ENCODE measurements around the gene BCCIP.

The BCCIP gene

DNA sequence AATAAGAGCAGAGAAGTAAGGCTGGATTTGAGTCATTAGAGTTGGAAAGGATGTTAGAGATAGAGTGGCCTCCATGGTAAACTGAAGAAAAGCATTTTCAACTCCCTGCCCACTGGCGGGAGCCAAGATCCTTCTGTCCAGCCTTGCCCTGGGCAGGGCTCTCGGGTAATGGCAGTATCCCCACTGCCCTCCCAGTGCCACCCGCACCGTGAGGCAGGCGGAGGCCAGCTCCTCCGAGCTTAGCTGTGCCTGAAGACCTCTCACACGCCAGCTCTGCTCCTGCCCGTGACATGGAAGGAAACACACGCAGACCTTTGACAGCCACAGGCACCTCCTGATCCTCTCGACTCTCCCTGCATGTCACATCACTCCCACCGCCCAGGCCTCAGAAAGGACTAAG is 22.3 kb downstream of the BCCIP start:
- no peak for DNase-seq

DNA sequence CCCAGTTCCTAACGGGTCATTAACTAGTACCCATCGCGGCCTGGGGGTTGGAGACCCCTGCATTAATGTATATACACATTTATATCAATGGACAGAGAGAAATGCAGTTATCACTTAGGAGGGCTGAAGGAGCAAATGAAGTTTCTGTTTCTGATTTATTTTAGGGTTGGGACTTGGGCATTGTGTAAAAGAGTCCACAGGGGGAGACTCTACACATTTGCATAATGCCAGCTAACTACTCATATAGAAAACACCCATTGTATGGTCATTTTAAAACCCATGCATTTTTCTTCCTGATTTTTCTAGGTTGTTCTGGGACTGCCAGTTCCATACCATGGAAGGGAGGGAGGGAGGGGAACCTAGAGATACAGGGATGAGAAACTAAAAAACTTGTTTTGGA is 23.5 kb downstream of the BCCIP start:
- no peak for DNase-seq

DNA sequence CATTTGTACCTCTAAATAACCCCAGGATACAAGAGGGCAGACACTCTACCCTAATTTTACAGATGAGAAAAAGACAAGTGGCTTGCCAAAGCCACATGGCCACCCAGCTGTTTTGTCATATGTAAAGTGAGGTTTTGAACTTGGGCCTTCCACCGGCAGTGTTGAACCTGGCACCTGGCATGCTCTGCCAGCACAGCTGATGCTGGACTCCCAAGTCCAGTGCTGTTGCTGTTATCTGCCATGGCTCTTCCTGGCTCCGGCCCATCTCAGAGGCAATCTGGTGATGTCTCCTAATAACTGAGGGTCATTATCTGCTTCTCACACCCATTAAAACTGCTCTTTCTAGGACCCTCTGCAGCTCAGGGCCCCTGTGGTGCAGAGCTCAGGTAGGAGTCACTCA is 25.0 kb downstream of the BCCIP start:
- no peak for DNase-seq

DNA sequence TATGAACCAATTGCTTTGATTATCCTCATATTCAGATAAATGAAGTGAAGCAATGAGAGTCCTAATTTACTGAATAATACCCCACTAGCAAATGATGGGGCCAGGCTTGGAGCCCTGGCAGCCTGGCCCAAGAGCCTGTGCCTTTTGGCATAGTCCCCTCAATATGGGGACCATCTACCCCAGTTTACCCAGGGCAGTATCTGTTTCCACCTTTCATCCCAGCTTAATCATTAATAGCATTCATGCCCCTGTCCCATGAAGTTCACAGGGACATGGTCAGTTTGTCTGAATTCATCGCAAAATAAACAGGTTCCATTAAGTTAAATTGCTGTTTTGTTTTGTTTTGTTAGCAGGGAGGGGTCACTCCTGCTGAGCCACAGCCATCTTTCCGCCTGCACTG is 25.5 kb downstream of the BCCIP start:
- DNase-seq: no peak

DNA sequence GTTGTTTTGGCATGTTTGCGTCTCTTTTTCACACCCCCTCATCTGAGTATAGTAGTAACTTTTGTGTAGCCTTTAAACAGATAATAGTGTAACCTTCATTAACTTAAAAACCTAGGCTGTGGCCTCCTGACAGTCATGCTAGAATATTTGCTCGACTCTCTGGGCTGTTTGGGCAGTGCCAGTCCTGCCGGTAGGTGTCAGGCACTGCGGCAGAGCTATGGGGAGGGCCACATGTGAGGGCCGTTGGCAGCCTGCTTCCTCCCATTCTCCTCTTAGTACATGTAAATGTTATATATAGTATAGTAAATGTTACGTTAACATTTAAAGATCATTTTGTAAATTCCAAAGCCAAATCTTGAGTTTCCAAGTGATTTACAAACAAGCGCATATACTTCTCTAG is 26.1 kb downstream of the BCCIP start:
- no peak for DNase-seq

DNA sequence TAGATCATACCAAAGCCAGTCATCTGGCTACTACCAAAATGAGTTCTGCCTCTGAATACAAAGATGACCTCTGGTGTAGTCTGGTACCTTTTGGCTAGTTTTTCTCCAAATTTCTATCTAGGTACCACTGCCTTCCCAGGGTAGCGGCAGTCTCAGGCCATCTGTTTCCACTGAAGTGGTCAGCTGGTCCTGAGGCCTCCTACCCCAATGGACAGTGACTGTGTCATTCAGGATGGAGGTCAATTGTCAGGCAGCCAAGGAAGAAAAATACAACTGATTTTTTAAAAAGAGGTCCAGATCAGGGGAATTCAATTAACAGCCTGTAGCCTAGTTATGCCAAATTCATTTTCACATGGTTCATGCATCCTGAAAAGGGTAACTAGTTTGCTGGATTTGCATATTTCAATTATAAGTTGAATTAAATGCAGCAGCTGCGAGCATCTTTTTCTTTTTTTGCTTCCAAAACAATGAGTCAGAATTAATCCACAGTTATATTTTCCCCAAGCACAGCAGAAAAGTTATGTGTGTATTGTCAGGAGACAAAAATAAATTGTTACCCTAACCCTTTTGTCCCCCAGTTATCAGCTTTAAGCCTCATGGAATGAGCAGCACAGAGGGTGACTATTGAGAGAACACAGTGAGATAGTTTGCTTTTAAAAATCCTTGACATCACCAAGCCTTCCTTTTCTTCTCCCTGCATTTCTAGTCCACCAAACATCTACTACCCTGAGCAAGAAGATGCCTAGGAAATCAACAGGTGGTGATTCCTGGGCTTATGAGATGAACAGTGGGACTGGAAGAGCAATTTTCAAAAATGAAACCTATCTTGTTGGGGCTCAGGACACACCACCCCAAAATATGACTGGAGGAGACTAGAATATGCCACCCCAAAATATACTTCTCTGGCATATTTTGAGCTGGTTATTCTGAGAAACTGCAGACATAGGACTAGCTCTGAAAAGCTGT is 27.7 kb downstream of the BCCIP start:
- no peak for DNase-seq

DNA sequence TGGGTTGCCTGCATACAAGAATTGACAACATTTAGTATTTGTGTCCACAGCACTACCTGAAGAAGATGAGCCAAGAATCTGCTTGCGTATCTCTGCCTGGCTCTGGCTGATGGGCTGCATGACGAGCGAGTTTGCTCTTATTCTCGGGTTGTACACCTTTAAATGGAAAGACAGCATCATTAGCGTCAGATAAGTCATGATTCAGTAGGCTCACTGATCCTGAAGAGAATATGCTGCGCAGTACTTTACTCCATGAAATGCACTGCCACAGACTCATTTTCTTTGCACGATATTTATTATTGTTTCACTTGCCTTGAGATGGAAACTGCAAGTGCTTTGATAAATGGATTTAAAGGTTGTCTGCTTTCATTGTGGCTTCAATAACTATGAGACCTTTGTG is 29.1 kb downstream of the BCCIP start:
- DNase-seq: no peak

DNA sequence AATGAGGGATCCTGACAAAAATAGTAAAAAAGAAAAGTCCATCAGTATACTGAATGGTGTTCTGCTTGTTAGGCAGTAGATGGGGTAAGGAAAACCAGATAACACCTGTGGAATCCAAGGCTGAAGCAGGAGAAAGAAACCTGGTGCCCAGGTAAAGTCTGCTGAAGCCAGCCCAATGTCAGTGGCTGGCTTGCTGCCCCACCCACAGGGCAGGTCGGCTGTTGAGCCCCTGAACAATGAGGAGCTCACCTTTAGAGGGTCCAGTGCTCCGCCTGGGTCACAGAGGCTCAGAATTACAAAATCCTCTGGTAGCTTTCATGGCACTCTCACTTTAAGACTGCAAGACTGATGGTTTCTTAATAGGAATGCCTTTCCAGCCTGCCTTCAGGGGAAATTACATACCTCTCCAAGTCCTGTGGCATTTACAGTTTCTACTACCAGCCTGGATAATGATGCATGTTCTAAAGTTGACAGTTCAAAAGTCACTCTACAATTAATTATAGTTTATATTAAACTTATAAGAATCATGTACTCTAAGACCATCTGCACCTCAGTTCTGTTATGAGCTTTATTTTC is 33.9 kb downstream of the BCCIP start:
- no peak for DNase-seq

DNA sequence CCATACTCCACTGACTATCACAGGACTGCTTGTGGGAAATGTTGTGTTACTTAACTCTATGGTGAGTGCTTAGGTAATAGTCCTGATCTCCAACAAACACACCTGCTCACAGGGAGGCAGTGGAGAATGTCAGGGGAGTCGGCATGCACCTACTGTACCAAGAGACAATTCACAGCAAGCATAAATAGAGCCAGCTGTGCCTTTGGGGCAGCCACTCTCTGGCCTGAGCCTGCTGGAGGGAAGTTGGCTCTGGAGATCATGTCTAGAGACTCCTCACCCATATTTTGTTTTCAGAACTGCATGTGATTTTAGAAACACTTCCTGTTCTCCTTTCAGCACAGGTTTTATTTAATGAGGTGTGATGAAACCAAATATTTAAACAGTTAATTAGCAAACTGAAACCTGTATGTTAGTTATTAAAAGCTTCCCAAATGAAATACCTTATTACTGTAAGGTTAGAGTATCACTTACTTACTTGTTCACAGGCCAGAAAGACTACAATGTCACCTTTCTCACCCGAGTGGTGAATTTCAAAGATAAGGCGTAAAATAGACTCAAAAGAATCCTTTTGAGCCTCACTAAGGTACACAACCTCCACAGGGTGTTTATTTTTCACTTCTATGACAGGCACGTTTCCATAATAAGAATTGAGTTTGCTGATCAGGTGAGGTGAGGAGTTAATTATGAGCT is 35.9 kb downstream of the BCCIP start:
- no peak for DNase-seq

DNA sequence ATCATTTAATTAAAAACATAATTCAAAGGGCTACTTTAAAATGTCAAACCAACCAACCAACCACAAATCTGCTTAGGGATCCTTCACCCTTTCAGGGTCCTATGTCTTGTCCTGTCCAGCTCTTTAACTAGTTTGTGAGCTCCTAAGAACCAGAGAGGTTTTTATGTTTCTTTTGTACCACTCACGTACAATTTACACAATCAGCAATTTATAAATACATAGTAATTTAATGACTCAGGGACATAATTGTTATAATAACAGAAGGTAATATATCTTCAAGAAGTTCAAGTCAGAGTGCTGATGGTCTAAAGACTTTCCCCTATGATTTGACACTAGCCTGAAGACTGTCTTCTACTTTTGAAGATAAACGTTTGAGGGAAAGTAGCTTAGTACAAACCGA is 41.8 kb downstream of the BCCIP start:
- DNase-seq: no peak

DNA sequence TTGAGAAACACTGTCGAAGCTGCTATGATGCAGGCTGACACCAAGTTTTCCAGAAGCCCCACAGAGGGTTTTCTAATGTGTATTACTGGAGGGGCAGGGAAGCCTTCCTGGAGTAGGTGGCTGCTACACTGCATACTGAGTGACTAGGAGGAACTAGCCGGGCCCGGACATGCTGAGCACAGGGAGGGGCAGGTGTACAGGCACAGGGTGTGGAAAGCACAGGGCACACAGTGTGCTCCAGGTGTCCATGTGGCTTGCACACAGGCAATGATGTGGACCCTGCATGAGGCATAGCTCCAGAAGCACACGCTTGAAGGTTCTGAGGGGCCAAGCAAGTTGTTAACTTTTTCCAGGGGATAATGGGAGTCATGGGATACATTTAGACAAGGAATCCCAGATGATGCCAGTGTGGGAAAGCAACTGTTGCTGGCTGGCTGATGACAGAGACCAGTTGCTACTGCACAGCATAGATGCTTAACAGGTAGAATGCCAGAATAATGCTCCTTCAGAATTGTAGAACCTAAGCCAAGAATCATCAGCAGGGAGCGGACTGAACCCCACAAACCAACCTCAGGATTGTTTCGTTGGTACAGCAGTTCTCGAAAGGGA is 43.2 kb downstream of the BCCIP start:
- DNase-seq: no peak

DNA sequence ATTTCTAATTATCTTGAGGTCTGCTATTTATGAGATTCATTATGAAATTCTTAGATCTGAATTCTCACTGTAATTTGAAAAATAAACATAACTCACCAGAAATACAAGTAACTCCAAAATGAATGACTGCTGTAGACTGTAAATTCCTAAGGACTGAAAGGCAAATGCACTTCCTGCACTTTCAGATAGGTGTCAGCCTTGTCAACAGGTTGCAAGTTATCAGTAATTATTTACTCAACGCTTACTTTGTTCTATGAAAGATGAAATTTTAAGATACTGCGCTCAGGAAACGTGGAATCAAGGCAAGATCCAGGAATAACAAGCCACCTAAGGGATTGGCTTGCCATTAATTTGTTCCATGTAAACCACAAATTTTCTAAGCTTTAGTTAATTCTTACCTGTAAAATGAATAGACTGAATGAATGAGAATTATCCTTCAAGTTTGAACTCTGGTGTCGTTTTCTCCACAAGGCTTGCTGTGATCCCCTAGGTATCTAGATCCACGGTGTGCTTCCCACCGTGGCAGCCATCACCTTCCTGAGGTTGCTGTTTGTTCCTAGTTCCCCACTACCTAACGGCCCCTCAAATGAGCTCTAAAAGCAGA is 45.1 kb downstream of the BCCIP start:
- peak in 1 of 5 donors; percentile 11 for DNase-seq

DNA sequence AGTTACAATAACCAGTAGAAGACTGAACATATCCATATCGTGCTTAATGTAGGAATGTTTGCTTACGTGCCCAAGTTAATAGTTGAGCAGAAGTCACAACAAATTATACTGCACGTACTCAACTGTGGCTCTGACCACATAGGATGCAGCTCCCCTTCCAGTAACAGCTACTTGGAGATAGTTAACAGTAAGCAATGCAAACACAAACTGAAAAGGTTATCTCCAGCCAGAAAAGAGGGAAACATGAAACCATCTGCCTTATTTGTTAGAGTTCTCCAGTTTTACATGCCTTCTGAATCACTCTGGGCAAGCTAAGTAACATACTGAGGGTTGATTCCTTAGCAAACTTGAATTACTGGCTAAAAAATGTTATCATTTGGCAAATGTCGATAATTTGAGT is 48.0 kb downstream of the BCCIP start:
- no peak for DNase-seq

DNA sequence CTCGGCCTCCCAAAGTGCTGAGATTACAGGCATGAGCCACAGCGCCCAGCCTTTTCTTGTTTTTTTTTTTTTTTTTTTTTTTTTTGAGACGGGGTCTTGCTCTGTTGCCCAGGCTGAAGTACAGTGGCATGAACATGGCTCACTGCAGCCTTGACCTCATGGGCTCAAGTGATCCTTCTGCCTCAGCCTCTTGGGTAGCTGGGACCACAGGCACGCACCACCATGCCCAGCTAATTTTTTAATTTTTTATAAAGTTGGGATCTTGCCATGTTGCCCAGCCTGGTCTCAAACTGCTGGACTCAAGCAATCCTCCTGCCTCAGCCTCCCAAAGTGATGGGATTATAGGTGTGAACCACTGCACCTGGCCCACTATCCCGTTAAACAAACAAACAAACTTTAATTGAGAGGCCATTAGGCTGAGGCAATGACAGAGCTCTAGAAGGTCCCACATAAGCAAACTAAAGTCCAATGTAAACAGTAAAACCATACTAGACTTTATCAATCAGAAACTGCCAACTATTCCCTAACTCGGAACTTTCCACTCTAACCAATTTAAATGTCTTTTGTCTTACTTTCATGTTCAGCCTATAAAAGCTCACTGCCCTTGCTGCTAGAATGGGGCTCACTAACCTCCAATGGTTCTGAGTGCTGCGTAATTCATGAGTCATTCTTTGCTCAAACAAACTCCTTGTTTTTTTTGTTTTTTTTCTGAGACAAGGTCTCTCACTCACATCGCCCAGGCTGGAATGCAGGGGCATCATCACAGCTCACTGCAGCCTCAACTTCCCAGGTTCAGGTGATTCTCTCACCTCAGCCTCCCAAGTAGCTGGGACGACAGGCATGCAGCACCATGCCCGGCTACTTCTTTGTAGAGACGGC is 55.9 kb downstream of the BCCIP start:
- no peak for DNase-seq

DNA sequence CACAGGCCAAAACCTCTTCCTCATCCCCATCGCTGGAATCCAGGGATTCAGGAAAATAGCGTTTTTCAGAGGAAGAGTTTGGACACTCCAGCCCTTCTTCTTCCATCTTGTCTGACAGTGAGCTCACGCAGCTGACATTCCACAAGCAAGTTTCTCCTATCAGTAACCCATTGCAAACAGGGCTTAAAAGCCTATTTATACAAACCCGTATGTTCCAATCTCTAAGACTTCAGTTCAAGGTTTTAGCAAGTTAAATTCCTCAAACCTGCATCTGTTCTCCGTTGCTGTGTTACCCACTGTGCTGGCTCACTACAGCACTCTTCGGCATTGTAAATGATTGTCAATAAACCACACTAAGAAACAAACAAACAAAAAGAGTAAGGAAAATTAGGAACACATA is 57.4 kb downstream of the BCCIP start:
- DNase-seq: no peak

DNA sequence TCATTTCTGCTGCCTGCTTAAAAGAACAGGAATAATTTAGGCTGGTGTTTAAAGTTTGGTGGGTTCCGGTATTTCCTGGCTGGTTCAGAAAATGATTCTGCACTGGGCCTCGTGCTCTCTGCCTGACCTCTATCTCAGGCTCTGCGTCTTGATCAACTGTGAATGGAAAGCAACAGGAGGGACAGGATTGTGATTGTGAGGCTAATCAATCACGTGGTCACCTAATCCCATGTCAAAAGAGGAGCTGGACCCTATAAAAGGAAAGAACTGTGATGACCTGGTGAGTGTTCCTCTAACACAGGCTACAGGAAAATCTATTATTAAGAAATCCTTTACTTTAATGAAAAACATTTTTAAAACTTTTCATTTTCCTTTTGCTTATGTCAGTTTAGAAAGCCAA is 57.8 kb downstream of the BCCIP start, which contains the start of gene DHX32:
Gene DHX32 (minus strand): TSS at position 101 of the 400 bp plus-strand sequence. CDS start 468 bp downstream, outside the sequence.
- DNase-seq: no peak

DNA sequence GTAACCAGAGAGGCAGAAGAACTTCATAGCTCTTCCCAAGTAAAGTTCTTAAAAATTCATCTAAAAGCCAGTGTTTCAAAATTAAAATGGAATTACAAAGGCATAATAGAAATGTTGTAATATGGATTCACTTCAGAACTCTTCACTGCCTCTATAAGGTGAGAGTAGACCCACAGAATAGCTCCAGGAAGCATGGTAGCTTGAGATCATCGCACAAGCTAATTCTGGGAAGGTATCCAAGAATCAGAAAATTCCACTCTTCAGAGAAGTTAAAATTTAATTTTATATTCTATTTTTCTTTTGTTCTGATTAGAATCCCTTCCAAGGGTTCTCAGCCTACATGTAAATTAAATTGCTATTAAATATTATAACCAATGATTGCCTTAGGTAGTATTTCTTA is 59.2 kb downstream of the BCCIP start:
- no peak for DNase-seq

DNA sequence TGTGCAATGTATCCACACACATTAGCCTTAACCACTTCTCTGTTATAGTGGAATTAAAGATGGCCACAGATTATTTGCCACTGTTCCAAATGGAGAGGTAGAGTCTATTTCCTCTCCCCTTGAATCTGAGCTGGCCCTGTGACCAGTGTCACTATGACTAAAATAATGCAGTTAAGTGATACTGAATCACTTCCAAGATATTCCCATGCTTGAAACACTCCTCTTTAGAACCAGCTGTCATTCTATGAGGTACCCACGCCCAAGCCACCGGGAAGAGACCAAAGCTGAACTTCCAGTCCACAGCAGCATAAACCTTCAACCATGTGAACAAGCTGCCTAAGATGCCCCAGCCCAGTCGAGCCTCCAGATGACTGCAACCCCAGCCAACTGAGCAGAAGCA is 59.9 kb downstream of the BCCIP start:
- no peak for DNase-seq

Data from T-helper 1 cell (primary cell).